Measurements from ENCODE around the gene PLEKHN1.

DNA sequence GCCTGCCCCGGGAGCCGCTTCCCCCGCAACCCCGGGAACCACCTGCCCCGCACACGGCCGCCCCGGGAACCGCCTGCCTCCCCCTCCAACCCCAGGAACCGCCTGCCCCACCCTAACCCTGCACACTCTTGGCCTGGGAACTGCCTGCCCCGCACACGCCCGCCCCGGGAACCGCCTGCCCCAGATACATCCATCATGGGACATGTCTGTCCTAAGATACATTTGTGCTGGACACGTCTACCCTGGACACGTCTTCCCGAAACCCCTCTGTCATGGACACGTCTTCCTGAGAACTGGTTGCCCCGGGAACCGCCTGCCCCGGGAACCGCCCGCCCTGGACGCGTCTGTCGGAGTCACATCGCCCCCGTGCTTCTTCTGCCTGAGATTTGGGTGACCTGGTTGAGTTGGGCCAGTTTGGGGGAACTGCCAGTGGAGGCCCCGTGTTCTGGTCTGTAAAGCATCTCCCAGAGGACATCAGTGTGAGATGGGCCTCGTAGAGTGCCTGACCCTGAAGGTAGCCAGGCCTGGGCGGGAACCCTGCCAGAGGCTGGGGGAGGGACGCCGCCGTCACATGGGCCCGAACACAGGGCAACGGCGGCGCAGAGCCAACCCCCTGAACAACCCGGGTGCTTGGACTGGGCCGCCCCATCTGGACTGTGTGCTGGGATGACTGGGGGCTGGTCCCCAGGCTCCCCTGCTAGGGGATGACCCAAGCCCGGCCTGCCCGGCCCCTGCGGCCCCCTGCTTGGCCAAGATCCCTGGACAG is 12.0 kb downstream of the PLEKHN1 start:
- TF ChIP-seq, protein P1, sequence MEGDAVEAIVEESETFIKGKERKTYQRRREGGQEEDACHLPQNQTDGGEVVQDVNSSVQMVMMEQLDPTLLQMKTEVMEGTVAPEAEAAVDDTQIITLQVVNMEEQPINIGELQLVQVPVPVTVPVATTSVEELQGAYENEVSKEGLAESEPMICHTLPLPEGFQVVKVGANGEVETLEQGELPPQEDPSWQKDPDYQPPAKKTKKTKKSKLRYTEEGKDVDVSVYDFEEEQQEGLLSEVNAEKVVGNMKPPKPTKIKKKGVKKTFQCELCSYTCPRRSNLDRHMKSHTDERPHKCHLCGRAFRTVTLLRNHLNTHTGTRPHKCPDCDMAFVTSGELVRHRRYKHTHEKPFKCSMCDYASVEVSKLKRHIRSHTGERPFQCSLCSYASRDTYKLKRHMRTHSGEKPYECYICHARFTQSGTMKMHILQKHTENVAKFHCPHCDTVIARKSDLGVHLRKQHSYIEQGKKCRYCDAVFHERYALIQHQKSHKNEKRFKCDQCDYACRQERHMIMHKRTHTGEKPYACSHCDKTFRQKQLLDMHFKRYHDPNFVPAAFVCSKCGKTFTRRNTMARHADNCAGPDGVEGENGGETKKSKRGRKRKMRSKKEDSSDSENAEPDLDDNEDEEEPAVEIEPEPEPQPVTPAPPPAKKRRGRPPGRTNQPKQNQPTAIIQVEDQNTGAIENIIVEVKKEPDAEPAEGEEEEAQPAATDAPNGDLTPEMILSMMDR (IDR thresholded peaks at IDR 0.05; ENCODE audit: poor library complexity), result no peak
- no peak for TF ChIP-seq EZH2phosphoT487 (IDR thresholded peaks at IDR 0.05; ENCODE audit: low read depth, severe bottlenecking, unreplicated experiment)

Data from hepatocyte (in vitro differentiated cells).